ENCODE data around the gene ARRDC2.

The ARRDC2 gene

GRCh38 chr19:18058208-18059009 is 50.4 kb downstream of the ARRDC2 start:
- DNase-seq (ENCODE audit: low read depth, low spot score), result peak; percentile 60

GRCh38 chr19:18059297-18059696 is 51.3 kb downstream of the ARRDC2 start:
- DNase-seq (ENCODE audit: low read depth, low spot score), result no peak

- no peak for DNase-seq (ENCODE audit: low read depth, low spot score)
Observed at GRCh38 chr19:18059902-18060301, 51.9 kb downstream of the ARRDC2 start.

DNA sequence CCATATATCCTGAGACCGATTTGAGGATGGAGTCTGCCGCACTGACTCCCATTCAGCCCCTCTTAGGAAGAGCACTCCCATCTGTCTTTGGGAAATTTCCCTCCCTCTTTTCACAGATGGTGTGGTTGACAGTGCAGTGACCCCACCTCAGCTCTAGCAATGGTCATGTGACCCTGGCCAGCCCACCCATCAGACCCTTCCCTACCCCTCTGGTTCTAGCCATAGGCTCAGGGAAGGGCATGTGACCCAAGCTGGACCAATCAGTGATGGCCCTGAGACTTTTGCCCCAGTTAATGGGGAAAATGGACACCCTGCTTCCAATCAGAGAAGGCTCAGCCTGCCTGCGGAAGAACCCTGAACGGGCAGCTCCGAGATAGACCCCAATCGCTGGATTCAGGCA is 52.5 kb downstream of the ARRDC2 start:
- no peak for DNase-seq (ENCODE audit: low read depth, low spot score)

GRCh38 chr19:18062028-18062427 is 54.1 kb downstream of the ARRDC2 start:
- DNase-seq (ENCODE audit: low read depth, low spot score), result no peak

DNA sequence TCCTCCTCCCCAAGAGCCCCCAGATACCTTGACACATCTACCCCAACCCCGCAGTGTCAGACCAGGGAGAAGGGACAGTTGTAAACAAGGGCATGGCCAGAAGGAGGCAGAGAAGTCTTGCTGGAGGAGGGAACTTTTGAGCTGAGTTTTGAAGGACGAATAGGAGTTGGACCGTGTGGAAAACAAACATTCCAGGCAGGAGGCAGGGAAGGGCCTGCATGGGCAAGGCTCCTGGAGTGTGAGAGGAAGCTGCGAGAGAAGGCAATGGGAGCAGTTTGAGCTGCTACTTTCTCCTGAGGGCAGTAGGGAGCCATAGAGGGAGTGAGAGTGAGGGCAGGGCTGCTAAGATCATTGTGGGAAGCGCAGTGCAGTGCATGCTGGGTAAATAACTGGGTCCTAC is 55.5 kb downstream of the ARRDC2 start:
- DNase-seq (ENCODE audit: low read depth, low spot score), result no peak

Data from activated CD4-positive, CD25-positive, alpha-beta regulatory T cell treated with anti-CD3 and anti-CD28 coated beads, Interleukin-2, amount 50 U/mL, for 16 hours (primary cell).